SJSA1 (cell line): ENCODE results near the gene CPPED1. TPM values are rescaled to one million over a fixed set of nuclear protein-coding genes. Genes with fewer than 3 reads are reported as not detected.

Experiments
- DNase-seq, 2 experiments: peaks; one replicate each; pipeline ENCODE4 v3.0.0-alpha.2; 2015 to 2020; ENCODE audit warnings: low spot score in 2 of 2, low read depth in 1 of 2
- H3K27ac ChIP-seq: fragments of 250-450 bp; sonication (Bioruptor Pico); 2 replicates; pipeline ENCODE4 v1.5.1; 2020; ENCODE audit warnings: mild to moderate bottlenecking, moderate library complexity
- H3K27me3 ChIP-seq: fragments of 250-450 bp; sonication (Bioruptor Pico); replicated peaks from 2 replicates; pipeline ENCODE4 v1.5.1; 2020; ENCODE audit warnings: mild to moderate bottlenecking, moderate library complexity
- H3K36me3 ChIP-seq: fragments of 250-450 bp; sonication (Bioruptor Pico); 2 replicates; pipeline ENCODE4 v1.5.1; 2020; ENCODE audit warnings: mild to moderate bottlenecking
- H3K4me1 ChIP-seq: fragments of 250-450 bp; sonication (Bioruptor Pico); replicated peaks from 2 replicates; pipeline ENCODE4 v1.6.1; 2021; ENCODE audit warnings: mild to moderate bottlenecking
- H3K4me3 ChIP-seq: fragments of 250-450 bp; sonication (Bioruptor Pico); 2 replicates; pipeline ENCODE4 v1.5.1; 2020; ENCODE audit warnings: mild to moderate bottlenecking
- H3K9me3 ChIP-seq: fragments of 250-450 bp; sonication (Bioruptor Pico); replicated peaks from 2 replicates; pipeline ENCODE4 v1.5.1; 2020; ENCODE audit warnings: mild to moderate bottlenecking
- total RNA-seq: library from RNA; depleted of rRNA; stranded (reverse); fragments of >200 nt; shearing (Covaris generic); gene quantifications from 2 replicates; pipeline ENCODE4 v1.2.3, GENCODE V29; 2014

CPPED1 gene
- total RNA-seq, 1 experiment from 2014 or later, result 2.4 TPM

DNA sequence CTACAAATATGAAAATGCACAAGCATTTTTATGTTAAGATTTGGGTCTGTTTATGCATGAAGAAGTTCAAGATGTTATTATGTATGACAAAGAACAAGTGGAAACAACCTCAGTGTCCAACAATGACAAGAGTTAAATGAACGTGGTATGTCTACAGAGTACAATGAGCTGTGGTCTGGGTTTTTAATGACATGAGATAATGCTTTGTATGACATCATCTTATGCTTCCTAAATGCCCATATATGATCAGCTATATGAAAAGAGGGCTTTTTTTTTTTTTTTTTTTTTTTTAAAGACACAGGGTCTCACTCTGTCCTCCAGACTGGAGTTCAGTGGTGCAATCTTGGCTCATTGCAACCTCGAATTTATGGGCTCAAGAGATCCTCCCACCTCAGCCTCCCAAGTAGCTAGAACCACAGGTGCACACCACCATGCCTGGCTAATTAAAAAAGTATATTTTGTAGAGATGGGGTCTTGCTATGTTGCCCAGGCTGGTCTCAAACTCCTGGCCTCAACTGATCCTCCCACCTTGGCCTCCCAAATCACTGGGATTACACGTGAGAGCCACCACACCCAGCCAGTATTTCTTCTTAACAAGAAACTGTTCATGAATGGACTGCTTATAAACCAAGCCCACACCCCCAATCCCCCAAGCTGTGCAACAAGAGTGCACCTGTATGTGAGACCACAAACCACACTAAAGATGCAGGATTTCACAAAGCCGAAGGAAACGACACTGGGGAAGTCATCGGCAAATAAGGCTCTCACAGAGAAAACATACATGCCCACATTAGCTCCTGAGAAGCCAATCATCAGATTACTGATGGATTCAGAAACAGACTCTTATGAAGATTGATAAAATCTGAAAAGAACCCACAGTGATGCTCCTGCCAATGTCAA is 114.5 kb downstream of the CPPED1 start:
- H3K27me3 ChIP-seq, result no peaks in the 10 kb centered on the region
- H3K9me3 ChIP-seq, result no peaks in the 10 kb centered on the region; the same call in 1 of the 2 replicates
- H3K4me3 ChIP-seq, result no peak overlapping the region
- H3K4me1 ChIP-seq, result no peaks in the 10 kb centered on the region
- DNase-seq, result no peak
- H3K36me3 ChIP-seq, result no peaks in the 10 kb centered on the region
- no peak overlapping the region for H3K27ac ChIP-seq

DNA sequence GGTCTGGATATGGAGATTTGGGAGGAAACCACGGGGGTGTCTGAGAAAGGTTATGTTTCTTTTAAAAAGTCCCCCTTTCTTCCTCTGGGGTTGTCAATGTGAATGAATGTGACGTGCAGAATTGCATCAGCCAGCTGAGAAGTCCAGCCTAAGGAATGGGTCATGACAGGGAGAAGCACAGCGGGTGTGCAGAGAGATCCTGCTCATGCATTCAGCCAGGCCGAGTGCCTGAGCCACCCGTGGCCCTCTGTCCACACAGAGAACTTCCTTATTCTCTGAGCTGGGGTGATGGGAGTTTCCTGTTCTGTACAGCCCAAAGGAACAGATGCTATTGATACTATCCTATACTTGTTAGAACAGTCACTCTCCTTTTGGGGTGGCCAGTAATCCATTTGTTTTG is 117.9 kb downstream of the CPPED1 start:
- DNase-seq, result no peak
- no peak overlapping the region for H3K27ac ChIP-seq
- no peaks in the 10 kb centered on the region for H3K4me1 ChIP-seq
- H3K9me3 ChIP-seq, result no peaks in the 10 kb centered on the region; the same call in 1 of the 2 replicates
- H3K4me3 ChIP-seq, result no peak overlapping the region
- H3K36me3 ChIP-seq, result no peaks in the 10 kb centered on the region
- H3K27me3 ChIP-seq, result no peaks in the 10 kb centered on the region

DNA sequence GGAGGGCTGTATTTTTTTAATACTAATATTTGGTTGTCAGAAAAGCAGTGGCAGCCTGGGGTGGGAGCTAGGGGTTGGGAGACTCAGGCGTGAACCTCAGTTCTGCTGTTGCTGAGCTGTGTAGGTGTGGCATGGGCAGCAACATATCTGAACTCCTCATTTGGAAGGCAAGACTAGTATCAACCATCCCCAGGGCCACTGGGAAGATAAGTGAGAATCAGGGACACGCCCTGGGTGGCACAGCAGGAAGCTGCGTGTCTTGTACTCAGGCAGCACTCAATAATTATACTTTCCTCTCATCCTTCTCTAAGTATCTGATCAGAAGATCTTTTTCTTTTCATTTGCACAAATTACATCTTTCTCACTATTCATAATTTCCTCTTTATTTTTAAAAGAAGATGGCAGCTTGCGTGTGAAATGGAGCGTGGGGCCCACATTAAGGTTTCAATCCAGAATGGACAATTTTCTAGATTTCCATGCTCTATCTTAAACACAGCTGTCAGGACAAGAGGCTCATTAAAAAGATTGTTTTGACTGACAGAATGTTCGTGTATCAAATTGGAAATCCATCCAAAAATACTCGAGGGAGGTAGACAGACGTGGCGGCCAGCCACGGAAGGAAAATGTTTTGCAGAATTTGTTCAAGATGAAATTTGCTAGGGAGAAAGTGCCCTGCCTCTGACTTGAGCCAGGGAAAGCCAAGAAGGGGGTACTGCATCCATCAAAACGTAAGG is 121.1 kb downstream of the CPPED1 start:
- Histone ChIP-seq H3K27ac (no peak overlapping the region), H3K27me3 (no peaks in the 10 kb centered on the region), H3K4me1 (no peaks in the 10 kb centered on the region), H3K9me3 (0 out of 2 replicates have a peak, but pooled peaks cover 2% of the 10 kb centered on the region), H3K36me3 (no peaks in the 10 kb centered on the region), H3K4me3 (no peak overlapping the region)
- DNase-seq, result no peak

DNA sequence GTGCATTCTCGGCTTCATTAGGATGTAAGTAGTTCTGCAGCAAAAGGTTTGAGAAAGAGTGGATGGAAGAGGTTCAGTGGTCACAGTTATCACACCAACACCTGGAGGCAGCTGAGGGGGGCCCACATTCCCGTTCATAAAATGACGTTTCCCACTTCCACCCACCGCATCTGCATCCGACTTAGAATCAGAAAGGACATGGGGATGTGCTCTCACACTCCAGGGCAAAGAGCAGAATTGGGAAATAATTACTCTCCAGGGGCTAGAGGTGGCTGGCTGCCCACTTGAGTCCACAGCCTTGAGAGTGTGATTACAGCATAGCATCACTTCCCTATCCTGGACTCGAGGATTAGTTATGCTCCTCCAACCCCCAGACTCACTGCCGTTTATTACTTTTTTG is 122.0 kb downstream of the CPPED1 start:
- no peak for DNase-seq
- Histone ChIP-seq H3K27ac (no peak overlapping the region), H3K36me3 (no peaks in the 10 kb centered on the region), H3K9me3 (0 out of 2 replicates have a peak, but pooled peaks cover 2% of the 10 kb centered on the region), H3K4me1 (no peaks in the 10 kb centered on the region), H3K27me3 (no peaks in the 10 kb centered on the region), H3K4me3 (no peak overlapping the region)

DNA sequence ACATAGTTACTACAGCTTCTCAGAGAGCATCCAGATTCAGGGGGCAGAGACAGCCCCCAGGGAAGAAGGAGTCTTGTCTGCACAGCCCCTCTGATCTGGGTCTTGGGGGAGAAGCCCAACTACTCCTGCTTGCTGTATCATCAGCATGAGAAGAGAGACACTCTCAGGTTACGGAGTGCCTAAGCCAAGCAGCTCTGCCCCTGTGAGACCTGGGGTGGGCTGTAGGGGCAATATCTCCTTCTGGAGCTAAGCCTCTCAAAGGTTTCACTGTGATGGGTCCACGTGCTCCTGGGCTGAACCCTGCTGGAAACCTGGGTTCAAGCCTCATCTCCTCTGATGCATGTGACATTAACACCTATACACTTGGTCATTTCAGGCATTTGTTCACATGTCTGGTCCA is 123.2 kb downstream of the CPPED1 start:
- no peaks in the 10 kb centered on the region for H3K4me1 ChIP-seq
- no peak overlapping the region for H3K27ac ChIP-seq
- no peaks in the 10 kb centered on the region for H3K27me3 ChIP-seq
- 0 out of 2 replicates have a peak, but pooled peaks cover 2% of the 10 kb centered on the region for H3K9me3 ChIP-seq
- no peaks in the 10 kb centered on the region for H3K36me3 ChIP-seq
- H3K4me3 ChIP-seq, result no peak overlapping the region
- no peak for DNase-seq

GRCh38 chr16:12679660-12680272 is 123.9 kb downstream of the CPPED1 start:
- no peak for DNase-seq

DNA sequence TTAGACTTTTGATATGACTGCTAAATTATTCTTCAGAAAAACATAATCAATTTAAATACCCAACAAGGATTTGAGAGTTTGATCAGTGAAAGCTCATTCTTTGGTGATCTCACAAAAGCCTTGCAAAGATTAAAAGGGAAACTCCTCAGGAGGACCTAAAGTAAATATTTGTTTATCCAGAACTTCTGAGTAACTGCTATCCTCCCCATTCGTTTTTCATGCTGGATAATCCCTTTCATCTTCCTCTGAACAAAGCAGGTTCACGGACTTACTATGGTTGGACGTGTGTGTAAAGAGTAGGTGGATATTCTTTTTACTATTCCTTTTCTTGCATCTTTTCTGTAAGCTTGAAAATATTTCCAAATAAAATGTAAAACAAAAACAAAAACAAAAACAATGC is 124.7 kb downstream of the CPPED1 start:
- no peak overlapping the region for H3K27ac ChIP-seq
- DNase-seq, result no peak
- H3K27me3 ChIP-seq, result no peaks in the 10 kb centered on the region
- H3K4me3 ChIP-seq, result no peak overlapping the region
- peaks cover 2% of the 10 kb centered on the region; the same call in 1 of the 2 replicates for H3K9me3 ChIP-seq
- no peaks in the 10 kb centered on the region for H3K36me3 ChIP-seq
- H3K4me1 ChIP-seq, result no peaks in the 10 kb centered on the region

More at GRCh38 chr16:12679660-12680272, 123.9 kb downstream of the CPPED1 start:
- Histone ChIP-seq H3K4me1 (no peaks in the 10 kb centered on the region), H3K4me3 (no peak overlapping the region), H3K36me3 (no peaks in the 10 kb centered on the region), H3K27ac (no peak overlapping the region), H3K9me3 (peaks cover 2% of the 10 kb centered on the region; the same call in 1 of the 2 replicates), H3K27me3 (no peaks in the 10 kb centered on the region)

DNA sequence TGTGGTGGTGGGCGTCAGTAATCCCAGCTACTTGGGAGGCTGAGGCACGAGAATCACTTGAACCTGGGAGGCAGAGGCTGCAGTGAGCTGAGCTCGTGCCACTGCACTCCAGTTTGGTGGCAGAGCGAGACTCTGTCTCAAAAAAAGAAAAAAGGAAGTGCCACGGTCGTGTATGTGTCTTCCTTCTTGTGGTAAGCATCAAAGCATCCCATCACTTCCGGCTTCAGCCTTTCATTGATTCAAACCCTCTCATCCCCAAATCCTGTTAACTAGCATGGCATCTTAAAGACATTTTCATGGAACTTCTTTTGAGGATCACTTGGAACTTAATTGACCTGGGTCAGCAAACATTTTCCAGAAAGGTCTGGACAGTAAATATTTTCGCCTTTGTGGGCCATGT is 126.2 kb downstream of the CPPED1 start:
- Histone ChIP-seq H3K9me3 (peaks cover 2% of the 10 kb centered on the region; the same call in 1 of the 2 replicates), H3K27ac (no peak overlapping the region), H3K4me1 (no peaks in the 10 kb centered on the region), H3K36me3 (no peaks in the 10 kb centered on the region), H3K4me3 (no peak overlapping the region), H3K27me3 (no peaks in the 10 kb centered on the region)
- DNase-seq, result no peak

GRCh38 chr16:12675852-12676251 is 127.8 kb downstream of the CPPED1 start:
- DNase-seq, result no peak
- H3K27ac ChIP-seq, result no peak overlapping the region
- no peak overlapping the region for H3K4me3 ChIP-seq
- H3K4me1 ChIP-seq, result no peaks in the 10 kb centered on the region
- no peaks in the 10 kb centered on the region for H3K36me3 ChIP-seq
- peaks cover 2% of the 10 kb centered on the region; the same call in 1 of the 2 replicates for H3K9me3 ChIP-seq
- no peaks in the 10 kb centered on the region for H3K27me3 ChIP-seq

DNA sequence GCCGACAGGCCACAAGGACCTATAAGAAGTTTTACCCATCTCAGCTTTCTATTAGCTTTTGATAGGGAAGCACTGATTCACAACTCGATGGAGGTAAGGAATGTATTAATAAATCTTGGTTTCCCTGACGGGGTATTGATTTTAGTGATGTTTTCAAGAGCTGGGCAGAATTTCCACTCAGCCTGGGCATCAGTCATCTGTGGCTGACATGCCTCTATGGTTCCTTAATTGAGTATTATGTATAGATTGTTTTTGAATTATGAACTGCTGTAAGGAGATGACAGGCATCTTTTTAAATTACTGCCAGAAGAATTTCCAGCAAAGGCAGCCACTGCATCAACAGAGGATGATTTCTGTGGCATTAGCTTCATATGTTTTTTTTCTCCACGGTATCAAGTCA is 128.6 kb downstream of the CPPED1 start:
- Histone ChIP-seq H3K36me3 (no peaks in the 10 kb centered on the region), H3K27ac (no peak overlapping the region), H3K4me1 (no peaks in the 10 kb centered on the region), H3K4me3 (no peak overlapping the region), H3K9me3 (peaks cover 2% of the 10 kb centered on the region; the same call in 1 of the 2 replicates), H3K27me3 (no peaks in the 10 kb centered on the region)
- no peak for DNase-seq

DNA sequence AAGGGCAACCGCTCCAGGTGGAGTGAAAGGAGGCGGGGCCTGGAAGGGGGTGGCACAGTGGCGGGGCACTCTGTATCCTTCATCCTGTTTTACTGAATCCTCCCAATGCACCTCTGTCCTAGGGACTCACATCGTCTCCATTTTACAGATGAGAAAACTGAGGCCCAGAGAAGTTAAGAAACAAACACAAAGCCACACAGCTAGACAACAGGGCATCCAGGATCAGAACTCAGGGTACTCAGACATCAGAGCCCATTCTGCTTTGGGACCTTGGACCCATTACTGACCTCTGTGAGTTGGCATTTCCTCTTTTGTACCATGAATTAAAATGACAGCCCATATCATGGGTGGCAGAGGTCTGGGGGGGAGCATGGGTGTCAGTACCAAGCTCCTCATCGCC is 129.2 kb downstream of the CPPED1 start:
- peaks cover 2% of the 10 kb centered on the region; the same call in 1 of the 2 replicates for H3K9me3 ChIP-seq
- DNase-seq, result no peak
- H3K36me3 ChIP-seq, result no peaks in the 10 kb centered on the region
- no peaks in the 10 kb centered on the region for H3K4me1 ChIP-seq
- no peak overlapping the region for H3K27ac ChIP-seq
- no peak overlapping the region for H3K4me3 ChIP-seq
- H3K27me3 ChIP-seq, result no peaks in the 10 kb centered on the region

GRCh38 chr16:12674071-12674470 is 129.6 kb downstream of the CPPED1 start:
- Histone ChIP-seq H3K4me3 (no peak overlapping the region), H3K27ac (no peak overlapping the region), H3K9me3 (peaks cover 2% of the 10 kb centered on the region; the same call in 1 of the 2 replicates), H3K4me1 (no peaks in the 10 kb centered on the region), H3K36me3 (no peaks in the 10 kb centered on the region), H3K27me3 (no peaks in the 10 kb centered on the region)
- no peak for DNase-seq

DNA sequence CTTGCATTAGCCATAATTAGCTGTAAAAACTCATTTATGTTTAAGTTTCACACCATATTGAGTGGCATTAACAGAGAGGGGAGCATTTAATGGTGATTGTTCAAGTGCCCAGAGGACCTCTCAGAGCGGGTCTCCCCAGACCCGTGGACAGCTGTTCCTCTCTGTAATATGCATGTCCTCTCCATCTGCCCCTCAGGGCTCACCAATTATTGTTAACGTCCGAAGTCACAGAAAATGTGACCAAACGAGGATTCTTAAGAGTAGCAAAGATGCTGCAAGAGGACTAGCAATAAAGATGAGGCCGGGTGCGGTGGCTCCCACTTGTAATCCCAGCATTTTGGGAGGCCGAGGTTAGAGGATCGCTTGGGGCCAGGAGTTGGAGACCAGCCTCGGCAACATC is 130.2 kb downstream of the CPPED1 start:
- H3K4me3 ChIP-seq, result no peak overlapping the region

More for the DNA sequence above, 130.2 kb downstream of the CPPED1 start:
- H3K4me1 ChIP-seq, result no peaks in the 10 kb centered on the region
- peaks cover 2% of the 10 kb centered on the region; the same call in 1 of the 2 replicates for H3K9me3 ChIP-seq
- DNase-seq, result no peak
- no peaks in the 10 kb centered on the region for H3K36me3 ChIP-seq
- no peaks in the 10 kb centered on the region for H3K27me3 ChIP-seq
- H3K27ac ChIP-seq, result no peak overlapping the region
